Activated CD4-positive, alpha-beta memory T cell treated with anti-CD3 and anti-CD28 coated beads, Interleukin-2, amount 10 ng/mL, durations not matched to agents 7 days and 5 days (primary cell): ENCODE results near the gene MYH9. TPM values are rescaled to one million over a fixed set of nuclear protein-coding genes. Genes with fewer than 3 reads are reported as not detected.

Source experiments
- CTCF ChIA-PET: fragments of 350-600 bp; sonication (Branson Sonifier 250); formaldehyde crosslinking; loops from one replicate; lab custom pipeline; 2021; ENCODE audit warnings: antibody characterized with exemption, inconsistent platforms; lab: Charles Lee
- POLR2A ChIA-PET: fragments of 350-600 bp; sonication (Branson Sonifier 250); formaldehyde crosslinking; loops from one replicate; lab custom pipeline; 2021; ENCODE audit warnings: antibody characterized with exemption; lab: Charles Lee
- DNase-seq: peaks from one replicate; pipeline ENCODE4 v3.0.0-alpha.2; 2020
- H3K27ac Mint-ChIP-seq: one replicate; pipeline ENCODE4 v1.8.0; 2021; ENCODE audit warnings: mild to moderate bottlenecking, mixed read lengths
- H3K27me3 Mint-ChIP-seq: one replicate; pipeline ENCODE4 v1.8.0; 2021; ENCODE audit warnings: mixed read lengths
- H3K36me3 Mint-ChIP-seq: one replicate; pipeline ENCODE4 v1.8.0; 2021; ENCODE audit warnings: low read depth, mixed read lengths
- H3K4me1 Mint-ChIP-seq: one replicate; pipeline ENCODE4 v1.8.0; 2021; ENCODE audit warnings: mixed read lengths
- H3K4me3 Mint-ChIP-seq: one replicate; pipeline ENCODE4 v1.8.0; 2021; ENCODE audit warnings: mild to moderate bottlenecking, mixed read lengths
- H3K9me3 Mint-ChIP-seq: one replicate; pipeline ENCODE4 v1.8.0; 2021; ENCODE audit warnings: mixed read lengths
- total RNA-seq, 2 experiments: library from RNA; stranded (reverse); gene quantifications; one replicate each; pipeline ENCODE4 v1.2.3, GENCODE V29; 2021

The MYH9 gene
- total RNA-seq, 2 experiments from 2014 or later: 840 to 865 TPM

DNA sequence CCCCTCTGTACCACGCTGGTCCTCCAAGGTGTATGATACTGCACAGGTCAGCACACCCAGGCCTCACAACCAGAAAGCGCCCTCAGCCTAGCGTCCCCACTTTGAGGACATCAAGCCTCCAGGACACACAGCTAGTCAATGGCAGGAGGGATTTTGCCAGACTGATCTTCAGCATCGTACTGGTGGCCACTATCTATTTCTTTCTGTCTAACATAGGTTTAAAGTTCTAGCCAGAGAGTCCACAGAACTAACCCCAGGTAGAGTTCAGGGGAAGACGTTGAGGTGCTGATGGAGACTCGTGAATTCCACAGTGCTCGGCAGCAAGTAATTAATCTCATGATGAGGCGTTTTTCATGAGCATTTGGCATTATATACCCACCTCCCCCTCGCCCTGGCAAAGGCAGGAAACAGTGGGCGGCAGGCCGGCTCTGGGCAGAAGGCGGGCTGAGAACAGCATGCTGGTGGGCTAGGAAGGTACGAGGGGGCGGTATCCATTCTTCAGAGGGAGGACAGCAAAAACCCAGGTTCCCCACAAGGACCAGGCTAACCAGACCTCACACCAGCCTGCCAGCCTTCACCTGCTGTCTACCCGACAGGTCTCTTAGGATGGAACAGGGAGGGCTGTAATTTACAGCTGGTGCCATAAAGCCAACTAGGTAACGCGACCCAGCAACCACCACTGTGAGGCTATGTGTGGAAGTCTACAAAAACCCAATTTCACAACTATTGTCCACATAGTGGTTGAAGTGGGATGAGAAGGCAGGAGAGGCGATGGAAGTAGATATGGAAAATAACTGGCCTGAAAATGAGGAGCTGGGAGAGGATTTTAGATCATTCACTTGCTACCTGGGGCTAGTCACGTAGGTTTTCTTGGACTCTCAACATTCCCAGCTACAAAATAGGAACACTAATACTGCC is 18.5 kb downstream of the MYH9 start:
- H3K27ac Mint-ChIP-seq: peak overlapping the region; percentile 92
- H3K9me3 Mint-ChIP-seq: no peaks in the 10 kb centered on the region
- POLR2A ChIA-PET: interaction anchor here (1.2 to 23.7 kb wide), 7 partner anchors 6 to 85 kb away, joined by 4 to 355 read pairs (median 36); partner anchors contain the start of gene MYH9
- no peaks in the 10 kb centered on the region for H3K27me3 Mint-ChIP-seq
- no peak for DNase-seq
- CTCF ChIA-PET: interaction anchor here (1.5 kb wide), 1 partner anchor 16 kb away, joined by 3 read pairs; no protein-coding TSS in a partner anchor
- H3K4me3 Mint-ChIP-seq: peak overlapping the region; percentile 74
- H3K4me1 Mint-ChIP-seq: peaks cover 98% of the 10 kb centered on the region
- peaks cover 74% of the 10 kb centered on the region for H3K36me3 Mint-ChIP-seq

- no peaks in the 10 kb centered on the region for H3K27me3 Mint-ChIP-seq
- ChIA-PET POLR2A (interaction anchor here (1.5 to 23.7 kb wide), 4 partner anchors 6 to 86 kb away, joined by 4 to 355 read pairs (median 262); no protein-coding TSS in a partner anchor), CTCF (no interaction called here)
- peaks cover 98% of the 10 kb centered on the region for H3K4me1 Mint-ChIP-seq
- peaks cover 78% of the 10 kb centered on the region for H3K36me3 Mint-ChIP-seq
- H3K27ac Mint-ChIP-seq: peak overlapping the region; percentile 85
- DNase-seq: no peak
- peak overlapping the region; percentile 63 for H3K4me3 Mint-ChIP-seq
- H3K9me3 Mint-ChIP-seq: no peaks in the 10 kb centered on the region
Observed at GRCh38 chr22:36368359-36368983, 19.3 kb downstream of the MYH9 start.

- DNase-seq: no peak
- Mint-ChIP-seq H3K27ac (peak overlapping the region; percentile 85), H3K9me3 (no peaks in the 10 kb centered on the region), H3K36me3 (peaks cover 78% of the 10 kb centered on the region), H3K4me3 (peak overlapping the region; percentile 25), H3K4me1 (peaks cover 98% of the 10 kb centered on the region), H3K27me3 (no peaks in the 10 kb centered on the region)
- CTCF ChIA-PET: interaction anchor here (0.6 kb wide), 1 partner anchor 117 kb away, joined by 3 read pairs; no protein-coding TSS in a partner anchor
- POLR2A ChIA-PET: interaction anchor here (0.9 to 23.7 kb wide), 7 partner anchors 5 to 87 kb away, joined by 3 to 355 read pairs (median 4); no protein-coding TSS in a partner anchor
Observed at GRCh38 chr22:36367479-36367878, 20.3 kb downstream of the MYH9 start.

- Mint-ChIP-seq H3K27ac (peak overlapping the region; percentile 85), H3K4me3 (peak overlapping the region; percentile 22), H3K4me1 (peaks cover 98% of the 10 kb centered on the region), H3K36me3 (peaks cover 76% of the 10 kb centered on the region), H3K9me3 (no peaks in the 10 kb centered on the region), H3K27me3 (no peaks in the 10 kb centered on the region)
- CTCF ChIA-PET: interaction anchor here (0.6 to 1.0 kb wide), 3 partner anchors 10 to 117 kb away, joined by 3 read pairs; no protein-coding TSS in a partner anchor
- POLR2A ChIA-PET: interaction anchor here (0.9 to 23.7 kb wide), 5 partner anchors 8 to 80 kb away, joined by 3 to 355 read pairs (median 4); no protein-coding TSS in a partner anchor
- no peak for DNase-seq
Observed at GRCh38 chr22:36367066-36367465, 20.7 kb downstream of the MYH9 start.

- peaks cover 76% of the 10 kb centered on the region for H3K36me3 Mint-ChIP-seq
- ChIA-PET POLR2A (interaction anchor here (1.0 to 23.7 kb wide), 4 partner anchors 9 to 27 kb away, joined by 4 to 355 read pairs (median 134); no protein-coding TSS in a partner anchor), CTCF (interaction anchor here (0.9 to 1.0 kb wide), 2 partner anchors 11 to 37 kb away, joined by 3 read pairs; no protein-coding TSS in a partner anchor)
- no peak for DNase-seq
- peak overlapping the region; percentile 85 for H3K27ac Mint-ChIP-seq
- peaks cover 97% of the 10 kb centered on the region for H3K4me1 Mint-ChIP-seq
- no peaks in the 10 kb centered on the region for H3K9me3 Mint-ChIP-seq
- H3K4me3 Mint-ChIP-seq: peak overlapping the region; percentile 38
- no peaks in the 10 kb centered on the region for H3K27me3 Mint-ChIP-seq
Observed at GRCh38 chr22:36366291-36366708, 21.5 kb downstream of the MYH9 start.

DNA sequence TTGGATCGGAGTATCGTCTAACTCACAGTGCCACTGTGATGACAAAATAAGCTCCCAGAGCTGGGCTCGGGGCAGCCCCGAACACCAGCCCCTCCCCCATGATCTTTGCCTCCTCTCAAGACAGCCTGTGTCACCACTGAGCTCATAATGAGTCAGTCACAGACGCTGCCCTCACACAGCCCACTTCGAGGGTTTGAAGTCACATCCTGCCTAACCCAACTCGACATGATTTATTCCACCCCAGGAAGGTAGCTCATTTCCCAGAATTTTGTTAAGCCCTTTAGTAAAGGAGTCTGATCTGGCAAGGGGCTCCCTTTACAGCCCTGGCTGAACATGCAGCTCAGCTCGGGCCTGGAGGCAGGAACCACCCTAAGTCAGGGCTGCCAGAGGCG is 22.8 kb downstream of the MYH9 start:
- H3K27ac Mint-ChIP-seq: peak overlapping the region; percentile 85
- ChIA-PET CTCF (interaction anchor here (0.6 to 2.2 kb wide), 17 partner anchors 8 to 125 kb away, joined by 3 to 31 read pairs (median 5); partner anchors contain the start of genes APOL2 and MYH9), POLR2A (interaction anchor here (0.8 to 23.7 kb wide), 15 partner anchors 9 to 117 kb away, joined by 3 to 355 read pairs (median 6); partner anchors contain the start of gene MYH9)
- peaks cover 65% of the 10 kb centered on the region for H3K36me3 Mint-ChIP-seq
- peak; percentile 90 for DNase-seq
- H3K9me3 Mint-ChIP-seq: no peaks in the 10 kb centered on the region
- H3K4me3 Mint-ChIP-seq: peak overlapping the region; percentile 51
- H3K4me1 Mint-ChIP-seq: peaks cover 97% of the 10 kb centered on the region
- H3K27me3 Mint-ChIP-seq: no peaks in the 10 kb centered on the region

DNA sequence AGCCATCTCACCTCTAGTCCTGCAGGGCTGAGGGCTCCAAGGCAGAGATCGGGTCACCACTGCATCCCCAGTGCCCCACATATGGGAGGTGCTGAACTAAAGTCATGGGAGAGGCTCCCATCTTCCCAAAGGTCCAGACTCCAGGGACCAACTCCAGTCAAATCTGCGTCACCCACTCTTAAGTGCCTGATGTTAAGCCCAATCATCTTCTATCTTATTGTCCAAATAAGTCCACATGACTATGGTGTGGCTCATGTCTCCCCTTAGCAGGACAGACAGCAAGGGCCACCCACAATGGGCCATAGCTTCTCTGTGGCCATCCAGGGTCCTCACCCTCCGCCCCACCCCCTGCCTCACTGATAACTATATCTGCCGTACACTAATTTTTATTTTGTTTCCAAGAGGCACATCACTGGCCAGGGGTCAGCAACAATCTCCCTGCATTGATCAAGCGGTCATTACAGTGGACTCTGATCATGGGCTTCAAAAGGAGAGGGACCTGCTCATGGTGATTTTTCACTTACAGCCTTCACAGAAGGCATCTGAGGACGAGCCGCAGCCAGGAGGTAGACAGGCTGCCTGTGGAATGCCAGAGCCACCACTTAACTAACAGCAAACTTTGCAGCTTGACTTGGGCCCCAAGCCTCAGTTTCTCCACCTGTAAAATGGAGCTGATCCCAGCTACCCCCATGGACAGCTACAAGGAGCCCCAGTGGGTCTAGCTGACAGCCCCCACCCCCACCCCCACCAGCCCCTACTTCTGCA is 23.3 kb downstream of the MYH9 start:
- Mint-ChIP-seq H3K9me3 (no peaks in the 10 kb centered on the region), H3K4me1 (peaks cover 97% of the 10 kb centered on the region), H3K27ac (peak overlapping the region; percentile 85), H3K36me3 (peaks cover 64% of the 10 kb centered on the region), H3K27me3 (no peaks in the 10 kb centered on the region), H3K4me3 (peak overlapping the region; percentile 51)
- CTCF ChIA-PET: interaction anchor here (0.6 to 2.2 kb wide), 18 partner anchors 8 to 125 kb away, joined by 3 to 31 read pairs (median 5); partner anchors contain the start of genes APOL2 and MYH9
- DNase-seq: no peak
- POLR2A ChIA-PET: interaction anchor here (0.8 to 23.7 kb wide), 18 partner anchors 8 to 118 kb away, joined by 3 to 355 read pairs (median 4); partner anchors contain the start of genes MYH9 and TXN2

DNA sequence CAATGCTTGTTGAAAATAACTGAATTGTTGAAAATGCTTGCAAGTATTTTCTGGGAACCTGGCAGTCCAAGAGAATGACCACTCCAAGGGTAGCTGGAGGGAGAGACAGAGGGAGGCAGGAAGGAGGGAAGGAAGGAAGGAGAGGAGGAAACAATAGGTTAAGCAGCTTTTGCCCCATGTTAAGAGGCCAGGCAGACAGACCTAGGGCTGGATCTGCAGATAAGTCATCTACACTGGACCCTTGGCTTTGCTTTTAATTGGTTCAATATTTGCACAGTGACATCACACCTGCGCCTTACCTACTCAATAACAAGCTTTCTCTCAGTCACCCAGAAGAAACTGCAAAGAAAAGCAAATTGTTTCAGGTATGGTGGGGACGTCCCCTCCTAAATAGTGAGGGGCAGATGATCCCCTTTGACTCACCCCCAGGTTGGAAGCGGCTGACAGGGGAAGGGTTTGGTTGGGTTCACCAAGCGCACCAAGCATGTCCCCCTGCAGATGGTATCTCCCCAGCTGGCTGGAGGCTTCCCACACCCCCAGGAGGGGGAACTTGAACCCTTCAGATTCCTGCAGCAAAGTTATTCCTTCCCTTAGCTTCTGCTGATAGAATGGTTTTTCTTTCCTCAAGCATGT is 24.3 kb downstream of the MYH9 start:
- Mint-ChIP-seq H3K9me3 (no peaks in the 10 kb centered on the region), H3K27me3 (no peaks in the 10 kb centered on the region), H3K27ac (peak overlapping the region; percentile 85), H3K36me3 (peaks cover 66% of the 10 kb centered on the region), H3K4me1 (peaks cover 98% of the 10 kb centered on the region), H3K4me3 (peak overlapping the region; percentile 51)
- no peak for DNase-seq
- ChIA-PET POLR2A (interaction anchor here (0.9 to 23.7 kb wide), 5 partner anchors 11 to 119 kb away, joined by 3 to 355 read pairs (median 4); partner anchors contain the start of gene TXN2), CTCF (interaction anchor here (1.1 to 2.2 kb wide), 3 partner anchors 91 to 123 kb away, joined by 3 to 6 read pairs (median 4); no protein-coding TSS in a partner anchor)

DNA sequence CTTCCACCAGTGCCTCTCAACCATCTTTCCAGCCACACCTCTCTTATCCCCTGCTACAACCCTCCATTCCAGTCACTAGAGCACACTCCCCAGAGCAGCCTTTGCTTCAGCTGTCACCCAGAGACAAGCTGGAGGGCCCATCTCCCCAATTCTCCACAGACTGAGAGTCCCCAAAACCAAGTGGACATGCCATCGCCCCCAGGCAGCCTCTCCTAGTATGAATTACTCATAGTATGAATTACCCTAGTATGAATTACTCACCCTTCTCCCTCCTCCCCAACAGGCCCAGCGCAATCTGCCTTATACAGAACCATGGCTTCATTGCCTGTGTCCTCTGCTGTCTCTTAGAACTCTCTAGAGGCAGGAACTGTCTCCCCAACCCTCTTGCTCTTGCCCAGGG is 24.8 kb downstream of the MYH9 start:
- ChIA-PET POLR2A (interaction anchor here (1.3 to 23.7 kb wide), 4 partner anchors 12 to 119 kb away, joined by 3 to 355 read pairs (median 133); partner anchors contain the start of gene TXN2), CTCF (interaction anchor here (1.1 to 1.3 kb wide), 2 partner anchors 108 to 124 kb away, joined by 3 to 4 read pairs; no protein-coding TSS in a partner anchor)
- peak overlapping the region; percentile 85 for H3K27ac Mint-ChIP-seq
- peaks cover 97% of the 10 kb centered on the region for H3K4me1 Mint-ChIP-seq
- no peak for DNase-seq
- H3K27me3 Mint-ChIP-seq: no peaks in the 10 kb centered on the region
- H3K36me3 Mint-ChIP-seq: peaks cover 62% of the 10 kb centered on the region
- H3K4me3 Mint-ChIP-seq: no peak overlapping the region
- H3K9me3 Mint-ChIP-seq: no peaks in the 10 kb centered on the region

- POLR2A ChIA-PET: interaction anchor here (2.6 to 23.7 kb wide), 3 partner anchors 13 to 23 kb away, joined by 10 to 355 read pairs (median 262); no protein-coding TSS in a partner anchor
- no peaks in the 10 kb centered on the region for H3K9me3 Mint-ChIP-seq
- peaks cover 61% of the 10 kb centered on the region for H3K36me3 Mint-ChIP-seq
- peak overlapping the region; percentile 16 for H3K4me3 Mint-ChIP-seq
- peak overlapping the region; percentile 85 for H3K27ac Mint-ChIP-seq
- CTCF ChIA-PET: interaction anchor here (1.0 to 2.1 kb wide), 3 partner anchors 24 to 108 kb away, joined by 3 to 7 read pairs (median 3); no protein-coding TSS in a partner anchor
- DNase-seq: no peak
- no peaks in the 10 kb centered on the region for H3K27me3 Mint-ChIP-seq
- H3K4me1 Mint-ChIP-seq: peaks cover 97% of the 10 kb centered on the region
Observed at GRCh38 chr22:36362075-36362474, 25.7 kb downstream of the MYH9 start.
